ENCODE results near the gene S100A7A.
A peak's percentile ranks its signal among the peaks of the same experiment; 100 is the strongest.
"Not testable (repeated sequence)": the region's sequence is repeated elsewhere in the genome, so short reads cannot be mapped to it uniquely, and the experiment has no call there.

S100A7A gene

DNA sequence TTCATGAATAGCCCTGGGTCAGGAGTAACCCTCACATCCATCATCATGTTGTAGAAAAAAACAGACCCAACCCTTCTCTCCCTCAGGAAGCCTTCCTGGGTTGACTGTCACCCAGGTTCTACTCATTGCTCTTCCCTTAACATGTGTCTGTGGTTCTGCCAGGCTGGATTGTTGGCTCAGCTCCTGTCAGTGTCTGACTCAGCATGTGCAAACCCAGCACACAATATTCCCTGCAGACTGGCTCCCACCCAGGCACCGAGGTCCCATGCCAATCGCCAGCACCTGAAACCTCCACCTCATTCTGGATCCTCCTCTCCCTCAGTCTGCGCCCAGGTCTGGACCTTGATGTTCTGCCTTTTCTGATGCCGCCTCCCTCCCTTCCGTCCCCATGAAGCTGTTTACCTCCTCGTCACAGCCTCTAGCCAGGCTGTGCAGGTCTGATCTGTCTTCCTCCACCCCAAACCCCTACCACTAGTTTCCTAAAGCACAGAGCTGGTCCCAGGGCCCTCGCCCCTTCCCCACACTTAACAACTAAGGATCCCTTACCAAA, 21.1 kb upstream of the S100A7A start:
- DNase-seq (ENCODE audit: low read depth in 2 of 3, low spot score in 1 of 3): no peak

DNA sequence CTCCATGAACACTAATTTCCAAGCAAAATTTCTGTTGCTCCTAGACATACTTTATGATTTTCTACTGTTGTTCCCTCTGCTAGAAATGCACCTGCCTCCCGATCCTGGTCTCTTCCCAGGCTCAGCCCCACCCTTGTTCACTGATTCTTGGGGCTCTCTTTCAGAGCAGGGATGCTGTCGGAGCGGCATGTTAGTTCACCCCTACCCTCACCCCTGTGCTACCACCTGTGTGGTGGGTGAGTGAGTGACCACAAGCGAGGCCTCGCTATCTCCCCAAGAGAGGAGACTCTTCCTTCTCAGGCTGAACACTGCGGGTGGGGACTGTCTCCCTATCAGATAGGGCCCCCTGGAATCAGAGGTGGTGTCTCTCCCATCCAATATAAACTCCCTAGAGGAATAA, 20.5 kb upstream of the S100A7A start:
- no peak for DNase-seq (ENCODE audit: low read depth in 2 of 3, low spot score in 1 of 3)

DNA sequence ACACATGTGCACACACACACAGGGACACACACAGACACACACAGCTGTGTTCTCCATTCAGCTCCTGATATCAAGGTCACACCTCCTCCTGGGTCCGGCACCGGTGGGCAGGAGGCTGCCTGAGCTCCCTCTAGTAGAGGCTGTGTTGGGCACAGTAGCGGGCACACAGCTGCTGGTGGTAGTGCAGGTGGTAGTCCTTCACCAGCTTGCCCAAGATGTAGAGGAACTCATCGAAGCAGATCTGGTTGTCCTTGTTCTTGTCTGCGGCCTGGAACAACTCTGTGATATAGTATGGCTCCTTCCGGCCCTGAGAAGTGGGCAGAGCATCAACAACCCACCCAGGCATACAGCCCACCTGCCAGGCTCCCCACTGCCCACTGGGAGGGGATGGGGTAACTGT, 19.9 kb upstream of the S100A7A start:
- no peak for DNase-seq (ENCODE audit: low read depth in 2 of 3, low spot score in 1 of 3)

DNA sequence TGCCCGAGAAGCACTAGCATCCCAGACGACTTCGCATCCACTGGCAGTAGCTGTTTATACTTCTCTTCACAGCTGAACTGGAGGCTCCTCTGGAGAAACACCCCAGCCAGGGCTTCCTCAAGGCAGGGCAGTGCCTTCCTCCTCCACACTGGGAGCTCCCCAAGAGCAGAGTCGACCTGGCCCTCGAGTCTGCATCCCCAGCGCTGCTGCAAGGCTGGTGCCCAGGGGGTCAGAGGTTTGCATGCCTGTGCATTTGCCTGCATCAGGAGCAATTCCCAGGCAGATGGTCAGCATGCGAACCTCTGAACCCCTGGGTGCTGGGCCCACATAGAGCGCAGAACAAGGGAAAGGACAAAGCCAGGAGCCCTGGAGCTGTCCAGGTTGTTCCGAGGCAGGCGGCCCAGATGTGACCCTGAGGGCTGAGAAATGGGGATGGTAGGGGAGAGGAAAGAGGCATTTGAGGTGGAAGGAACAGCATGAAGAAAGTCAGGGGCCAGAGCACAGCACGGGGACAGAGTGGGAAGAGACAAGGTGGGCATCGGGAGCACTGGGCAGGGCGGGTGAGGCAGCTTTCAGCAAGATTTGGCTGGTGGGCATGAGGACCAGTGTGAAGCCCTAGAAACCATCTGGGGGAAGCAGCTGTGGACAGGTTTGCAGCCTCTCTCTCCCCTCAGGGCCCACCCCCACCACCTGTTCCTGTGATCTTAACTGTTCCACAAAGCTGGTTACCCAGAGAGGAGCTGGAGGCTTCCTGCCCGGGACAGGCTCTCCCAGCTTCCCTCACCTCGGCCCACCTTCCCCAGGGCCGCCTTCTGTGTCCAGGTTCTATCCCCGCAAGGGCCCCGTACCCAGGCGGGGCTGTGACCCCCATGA, 19.0 kb upstream of the S100A7A start:
- DNase-seq (ENCODE audit: low read depth in 2 of 3, low spot score in 1 of 3): no peak

DNA sequence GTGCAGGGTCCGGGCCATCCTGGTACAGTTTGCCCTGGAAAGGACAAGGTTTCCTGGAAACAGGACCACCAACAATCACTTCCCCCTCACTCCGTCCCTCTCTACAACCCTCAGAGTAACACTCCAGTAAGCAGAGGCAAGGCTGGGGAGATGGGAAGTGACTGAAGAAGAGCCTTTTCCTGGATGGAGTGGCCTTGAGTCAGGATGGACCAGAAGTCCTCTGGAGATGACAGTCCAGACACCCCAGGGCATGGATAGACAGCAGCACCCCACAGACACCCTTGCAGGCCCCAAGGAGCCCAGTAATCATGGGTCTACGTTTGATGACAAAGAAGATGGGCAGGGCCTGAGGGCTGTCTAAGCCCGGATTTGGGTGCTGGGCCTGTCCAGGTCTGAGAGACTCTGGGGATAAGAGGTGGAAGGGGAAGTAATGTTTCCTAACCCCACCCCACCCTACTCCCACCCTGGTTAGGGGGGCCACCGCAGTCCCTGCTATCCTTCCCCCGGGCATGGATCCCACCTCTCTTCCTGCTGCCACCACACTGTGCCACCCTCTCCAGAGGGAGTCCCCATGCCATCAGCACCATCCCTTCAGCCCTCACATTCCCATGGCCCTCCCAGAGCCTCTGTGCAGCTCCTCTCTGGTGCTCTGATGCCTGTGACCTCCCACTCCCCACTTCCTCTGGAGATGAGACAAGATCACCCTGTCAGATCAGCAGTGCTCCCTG, 18.2 kb upstream of the S100A7A start:
- DNase-seq (ENCODE audit: low read depth in 2 of 3, low spot score in 1 of 3): no peak

DNA sequence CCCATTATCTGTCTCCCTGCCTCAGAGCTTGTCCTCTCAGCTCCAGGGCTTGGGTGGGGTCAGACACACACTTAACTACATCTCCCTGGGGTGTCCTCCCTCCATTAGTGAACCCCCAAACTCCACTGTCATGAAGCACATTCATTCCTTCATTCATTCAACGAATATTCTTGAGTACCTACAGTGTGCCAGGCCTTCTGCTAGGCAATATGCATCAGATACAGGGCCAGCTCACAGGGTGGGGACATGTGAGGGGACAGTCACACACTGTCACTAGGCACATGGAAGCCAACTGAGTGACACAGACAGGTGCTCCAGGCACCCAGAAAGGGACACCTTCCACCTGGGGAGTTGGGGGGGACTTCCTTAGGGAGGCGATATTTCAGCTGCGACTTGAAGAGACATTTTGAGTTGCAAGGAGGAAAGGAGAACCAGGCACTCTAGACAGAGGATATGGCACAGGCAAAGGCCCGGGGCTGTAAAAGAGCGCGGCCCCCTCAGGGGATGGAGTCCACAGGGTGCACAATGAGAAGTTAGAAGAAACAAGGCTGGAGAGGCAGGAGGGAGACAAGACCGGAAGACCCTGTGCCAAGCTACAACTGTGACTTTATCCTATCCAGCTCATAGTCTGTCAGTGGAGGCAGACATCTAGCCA, 16.8 kb upstream of the S100A7A start:
- no peak for DNase-seq (ENCODE audit: low read depth in 2 of 3, low spot score in 1 of 3)

DNA sequence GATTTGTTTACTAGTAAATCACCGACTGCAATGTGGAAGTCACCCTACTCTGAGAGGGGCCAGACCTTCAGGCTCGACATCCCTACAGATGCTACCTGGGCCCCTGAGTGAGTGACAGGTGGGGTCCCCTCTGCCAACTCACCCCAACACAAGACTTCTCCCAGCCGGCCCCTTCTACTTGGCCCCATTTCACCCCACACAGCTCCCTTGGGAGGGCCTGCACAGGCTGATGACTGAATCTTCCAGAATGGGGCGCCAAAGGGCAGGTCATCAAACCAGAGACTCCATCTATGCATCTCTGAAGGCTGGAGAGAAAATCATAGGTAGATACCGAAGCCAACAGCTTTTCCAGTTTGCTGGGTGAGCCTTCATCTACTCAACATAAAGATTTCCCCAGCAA, 16.1 kb upstream of the S100A7A start:
- no peak for DNase-seq (ENCODE audit: low read depth in 2 of 3, low spot score in 1 of 3)

DNA sequence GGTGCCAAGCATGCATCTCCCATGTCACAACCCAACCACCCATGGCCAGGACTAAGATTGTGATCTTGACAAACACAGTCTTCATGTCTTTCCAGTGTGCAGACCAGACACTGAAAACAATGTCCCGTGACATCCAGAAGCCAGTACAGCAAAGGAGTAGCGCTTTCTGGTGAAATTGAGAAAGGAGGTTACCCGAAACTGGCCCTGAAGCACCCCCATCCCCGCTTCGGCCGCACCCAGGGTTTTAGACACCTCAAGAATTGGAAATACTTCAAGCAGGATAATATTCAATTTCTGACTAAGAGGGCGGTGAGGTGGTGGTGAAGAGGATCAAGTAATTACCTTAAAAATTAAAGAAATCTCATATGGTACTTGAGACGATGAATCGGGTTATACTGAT, 14.9 kb upstream of the S100A7A start:
- no peak for DNase-seq (ENCODE audit: low read depth in 2 of 3, low spot score in 1 of 3)

DNA sequence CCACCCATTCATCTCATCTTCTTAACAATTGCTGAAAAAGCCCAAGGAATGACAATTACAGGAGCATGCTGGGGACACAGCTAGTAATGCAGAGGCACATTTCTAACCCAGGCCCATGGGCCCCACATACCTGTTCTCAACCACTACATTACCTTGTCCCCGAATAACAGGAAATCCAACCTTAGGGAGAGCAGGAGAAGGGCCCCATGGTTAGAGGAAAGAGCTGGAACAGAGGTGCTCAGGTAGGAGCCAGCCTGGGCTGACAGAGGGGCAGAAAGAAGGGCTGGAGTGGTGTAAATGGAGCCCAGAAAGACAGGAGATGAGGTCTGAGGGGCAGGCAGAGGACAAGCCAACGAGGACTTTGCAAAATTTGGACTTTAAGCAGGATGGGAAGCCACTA, 14.1 kb upstream of the S100A7A start:
- no peak for DNase-seq (ENCODE audit: low read depth in 2 of 3, low spot score in 1 of 3)

DNA sequence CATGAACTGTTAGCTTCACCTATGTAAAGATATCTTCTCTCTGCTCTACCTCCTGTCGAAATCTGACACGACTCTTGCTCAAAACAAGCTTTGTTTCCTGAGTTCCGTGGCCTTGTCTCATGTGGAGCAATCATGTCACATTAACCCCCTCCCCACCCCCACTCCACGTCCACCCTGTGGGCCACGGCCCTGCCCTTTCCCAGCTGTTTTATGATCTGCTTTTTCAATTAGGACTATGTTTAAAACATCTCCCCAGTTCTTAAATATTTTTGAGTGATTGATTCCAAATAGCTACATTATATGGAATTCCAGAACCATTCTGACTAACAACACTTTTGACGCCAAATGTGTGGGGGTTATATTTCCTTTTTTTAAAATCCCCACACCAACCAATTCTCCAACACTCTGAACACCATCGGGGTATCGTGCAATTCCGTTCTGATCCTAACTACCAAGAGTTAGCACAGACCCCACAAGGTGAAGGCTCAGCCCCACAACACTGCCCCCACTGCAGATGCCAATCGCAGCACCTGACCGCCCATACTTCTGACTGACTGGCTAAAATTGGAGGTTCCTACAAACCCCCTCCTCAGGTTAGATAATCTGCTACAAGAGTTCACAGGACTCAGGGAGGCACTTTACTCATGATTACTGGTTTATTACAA, 12.8 kb upstream of the S100A7A start:
- DNase-seq (ENCODE audit: low read depth in 2 of 3, low spot score in 1 of 3): no peak

DNA sequence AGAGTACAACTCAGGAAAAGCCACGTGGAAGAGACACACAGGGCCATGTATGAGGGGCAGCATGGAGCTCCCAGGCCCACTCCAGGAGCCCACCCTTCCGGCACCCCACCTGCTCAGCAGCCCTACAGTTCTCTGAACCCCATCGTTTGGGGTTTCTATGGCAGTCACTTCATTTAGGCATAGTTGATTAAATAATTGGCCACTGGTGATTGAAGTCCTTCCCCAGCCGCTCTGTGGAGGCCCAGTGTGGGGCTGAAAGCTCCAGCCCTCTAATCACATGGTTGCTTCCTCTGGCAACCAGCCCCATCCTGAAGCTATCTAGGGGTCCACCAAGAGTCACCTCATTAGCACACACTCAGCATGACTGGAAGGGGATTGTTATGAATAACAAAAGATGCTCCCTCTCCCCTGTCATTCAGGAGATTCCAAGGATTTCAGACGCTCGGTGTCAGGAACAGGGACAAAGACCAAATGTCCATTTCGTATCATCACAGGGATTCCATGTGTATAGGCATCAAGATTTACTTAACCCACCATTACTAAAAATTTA, 12.2 kb upstream of the S100A7A start:
- DNase-seq (ENCODE audit: low read depth in 2 of 3, low spot score in 1 of 3): no peak

DNA sequence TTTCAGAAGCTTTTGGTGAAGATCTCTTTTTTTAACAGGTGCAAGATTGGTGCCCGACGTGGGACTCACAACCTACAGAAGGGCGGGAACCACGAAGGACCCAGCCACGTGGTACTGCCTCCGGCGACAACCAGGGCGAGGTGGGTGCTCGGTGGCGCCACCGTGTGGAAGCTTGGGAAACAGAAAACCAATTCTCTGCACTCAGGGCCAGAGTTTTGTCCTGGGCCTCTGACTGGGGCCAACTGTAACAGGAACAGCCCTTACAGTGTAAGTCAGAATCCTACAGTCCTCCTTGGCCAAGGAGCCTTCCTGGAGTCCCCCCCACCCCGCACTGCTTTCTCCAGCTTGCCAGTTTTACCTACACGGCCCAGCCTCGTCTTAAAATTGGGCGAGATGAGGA, 11.6 kb upstream of the S100A7A start:
- peak; percentile 30 to 51 (median 50) for DNase-seq (ENCODE audit: low read depth in 2 of 3, low spot score in 1 of 3)

DNA sequence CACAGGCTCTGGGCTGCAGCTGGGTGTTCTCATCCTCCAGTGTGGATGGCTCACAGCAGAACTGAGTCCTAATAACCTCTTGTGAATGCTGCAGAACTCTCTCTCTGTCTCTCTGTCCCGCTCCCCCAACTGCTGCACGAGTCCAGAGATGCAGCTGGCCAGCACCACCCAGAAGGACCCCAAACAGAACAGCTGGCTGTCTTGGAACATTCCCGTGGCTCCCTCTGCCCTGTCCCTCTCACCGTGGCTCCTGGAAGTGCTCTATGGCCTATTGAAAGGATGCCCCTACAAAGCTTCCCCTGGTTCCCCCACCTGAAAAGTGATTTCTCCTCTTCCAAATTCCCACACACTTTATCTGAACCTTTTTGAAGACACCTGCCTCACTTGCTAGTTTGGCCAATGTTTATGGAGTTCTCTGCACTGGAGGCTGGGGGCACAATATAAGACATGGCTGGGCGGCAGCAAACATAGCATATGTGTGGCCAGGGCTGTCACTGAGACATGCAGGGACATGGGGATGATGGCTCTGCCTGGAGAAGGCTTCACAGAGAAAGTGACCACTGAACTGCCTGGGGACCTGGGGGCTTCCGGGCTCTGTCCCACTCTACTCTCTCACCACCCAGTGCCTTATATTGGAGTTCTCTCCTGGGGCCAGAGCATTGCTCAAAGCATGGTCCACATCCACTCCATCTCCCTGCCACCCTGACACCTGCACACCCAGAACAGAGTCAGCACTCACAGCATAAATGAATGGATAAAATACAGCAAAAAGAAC, 10.3 kb upstream of the S100A7A start:
- DNase-seq (ENCODE audit: low read depth in 2 of 3, low spot score in 1 of 3): not testable (repeated sequence)

DNA sequence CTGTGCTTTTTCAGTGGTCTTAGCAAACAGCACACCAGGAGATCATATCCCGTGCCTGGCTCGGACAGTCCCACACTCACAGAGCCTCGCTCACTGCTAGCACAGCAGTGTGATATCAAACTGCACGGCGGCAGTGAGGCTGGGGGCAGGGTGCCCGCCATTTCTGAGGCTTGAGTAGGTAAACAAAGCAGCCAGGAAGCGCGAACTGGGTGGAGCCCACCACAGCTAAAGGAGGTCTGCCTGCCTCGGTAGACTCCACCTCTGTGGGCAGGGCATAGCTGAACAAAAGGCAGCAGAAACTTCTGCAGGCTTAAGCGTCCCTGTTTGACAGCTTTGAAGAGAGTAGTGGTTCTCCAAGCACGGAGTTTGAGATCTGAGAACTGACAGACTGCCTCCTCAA, 9.0 kb upstream of the S100A7A start:
- DNase-seq (ENCODE audit: low read depth in 2 of 3, low spot score in 1 of 3): not testable (repeated sequence)

DNA sequence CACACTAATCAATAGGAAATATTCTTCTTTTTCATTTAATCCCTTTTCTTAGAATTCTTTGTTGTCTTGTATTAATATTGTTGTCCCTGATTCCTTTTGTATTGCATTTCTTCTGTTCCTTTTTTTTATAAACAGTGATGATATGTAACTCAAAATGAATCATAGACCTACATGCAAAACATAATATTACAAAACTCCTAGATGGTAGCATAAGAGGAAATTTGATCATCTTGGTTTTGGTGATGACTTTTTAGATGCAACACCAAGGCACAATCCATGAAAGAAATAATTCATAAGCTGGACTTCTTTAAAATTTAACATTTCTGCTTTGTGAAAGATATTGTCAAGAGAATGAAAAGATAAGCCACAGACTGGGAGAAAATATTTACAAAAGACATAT, 2.4 kb upstream of the S100A7A start:
- not testable (repeated sequence) for DNase-seq (ENCODE audit: low read depth in 2 of 3, low spot score in 1 of 3)

DNA sequence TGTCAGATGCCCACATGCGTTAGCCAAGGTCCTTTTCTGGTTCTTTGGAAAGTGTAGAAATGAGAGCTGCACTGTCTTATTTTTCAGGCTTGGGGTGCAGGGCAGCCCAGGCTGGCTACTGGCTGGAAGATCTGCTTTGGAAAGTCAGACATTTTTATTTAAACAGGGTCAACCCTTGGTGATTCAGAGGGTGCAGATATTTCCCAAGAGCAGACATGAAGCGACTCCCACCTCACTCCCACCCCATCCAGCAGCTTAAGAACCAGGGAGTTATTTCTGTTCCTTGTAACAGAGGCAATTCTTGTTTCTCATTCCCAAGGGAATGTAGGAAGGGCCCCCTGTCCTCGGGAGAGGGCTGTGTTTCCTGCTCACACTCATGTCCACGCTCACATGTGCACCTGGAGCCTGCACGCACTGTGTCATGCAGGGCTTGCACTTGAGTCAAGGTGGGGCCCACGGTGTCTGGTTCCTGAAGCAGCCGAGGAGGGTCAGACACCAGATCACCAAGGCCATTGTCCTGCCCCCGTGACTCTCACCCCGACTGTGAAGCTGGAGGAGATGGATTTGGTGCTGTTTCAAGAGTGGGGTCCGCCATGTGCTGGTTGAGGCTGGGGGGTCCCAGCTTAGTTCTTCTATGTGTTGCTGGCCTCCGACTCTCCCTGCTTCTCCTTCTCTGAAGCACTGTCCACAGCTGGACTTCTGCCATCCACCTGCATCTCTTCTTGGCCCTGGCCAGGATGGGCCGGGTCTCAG, 992 bp downstream of the S100A7A start:
- no peak for DNase-seq (ENCODE audit: low read depth in 2 of 3, low spot score in 1 of 3)

DNA sequence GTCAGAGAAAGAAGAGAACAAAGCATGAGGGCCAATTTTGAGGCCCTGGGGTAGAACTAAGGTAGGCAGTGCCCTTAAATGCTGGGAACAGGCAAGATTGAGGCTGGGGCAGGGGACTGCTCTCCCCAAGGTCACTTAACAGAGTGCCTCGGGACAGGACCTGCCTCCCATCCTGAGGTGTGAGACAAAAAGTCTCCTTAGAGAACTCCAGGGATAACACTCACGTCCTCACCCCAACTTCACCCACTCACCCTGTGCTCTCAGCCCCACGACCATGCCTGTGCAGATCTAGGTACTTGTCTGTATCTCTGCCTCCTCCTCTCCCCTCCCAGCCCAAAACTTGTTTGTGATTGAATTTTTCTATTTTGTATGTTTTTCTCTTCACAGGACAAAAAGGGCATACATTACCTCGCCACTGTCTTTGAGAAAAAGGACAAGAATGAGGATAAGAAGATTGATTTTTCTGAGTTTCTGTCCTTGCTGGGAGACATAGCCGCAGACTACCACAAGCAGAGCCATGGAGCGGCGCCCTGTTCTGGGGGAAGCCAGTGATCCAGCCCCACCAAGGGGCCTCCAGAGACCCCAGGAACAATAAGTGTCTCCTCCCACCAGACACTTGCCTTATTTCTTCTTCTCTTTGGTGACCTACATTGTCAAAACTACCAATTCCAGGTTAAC, 2.6 kb downstream of the S100A7A start:
- DNase-seq (ENCODE audit: low read depth in 2 of 3, low spot score in 1 of 3): not testable (repeated sequence)

DNA sequence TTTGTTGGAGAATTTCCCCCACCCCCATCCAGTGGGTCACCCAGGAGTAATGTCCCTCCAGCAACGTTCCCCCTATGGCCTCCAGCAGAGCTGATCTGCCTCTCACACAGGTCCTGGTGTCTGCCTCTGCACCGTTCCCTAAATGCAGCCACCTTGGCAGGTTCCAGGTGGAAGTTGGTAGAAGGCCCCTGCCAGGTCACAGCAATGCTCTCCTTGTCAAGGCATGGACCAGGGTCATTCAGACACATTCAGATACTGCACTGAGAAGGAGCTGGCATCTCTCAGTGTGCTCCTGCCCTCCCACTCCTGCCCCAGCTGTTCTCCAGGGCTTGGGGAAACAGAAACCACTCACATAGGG, 3.1 kb downstream of the S100A7A start:
- not testable (repeated sequence) for DNase-seq (ENCODE audit: low read depth in 2 of 3, low spot score in 1 of 3)

DNA sequence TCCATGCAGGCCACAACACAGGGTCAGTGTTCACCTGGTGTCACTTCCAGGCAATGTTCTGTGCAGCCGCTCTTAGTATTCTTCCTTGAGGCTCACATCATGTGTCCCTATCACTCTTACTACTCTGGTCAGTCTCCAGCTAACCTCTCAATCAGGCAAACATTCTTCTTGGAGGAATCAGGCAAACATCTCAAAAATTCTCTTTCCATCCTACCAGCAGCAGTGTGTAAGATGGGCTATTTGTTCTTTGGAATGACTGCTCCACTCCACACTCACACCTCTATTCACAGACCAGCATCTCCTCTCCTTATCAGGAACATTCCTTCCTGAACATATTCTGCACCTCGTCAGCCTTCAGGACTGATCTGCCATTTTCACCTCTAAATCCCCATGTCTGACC, 4.0 kb downstream of the S100A7A start:
- DNase-seq (ENCODE audit: low read depth in 2 of 3, low spot score in 1 of 3): no peak
